ENCODE results near the gene BPIFA3.

The BPIFA3 gene

DNA sequence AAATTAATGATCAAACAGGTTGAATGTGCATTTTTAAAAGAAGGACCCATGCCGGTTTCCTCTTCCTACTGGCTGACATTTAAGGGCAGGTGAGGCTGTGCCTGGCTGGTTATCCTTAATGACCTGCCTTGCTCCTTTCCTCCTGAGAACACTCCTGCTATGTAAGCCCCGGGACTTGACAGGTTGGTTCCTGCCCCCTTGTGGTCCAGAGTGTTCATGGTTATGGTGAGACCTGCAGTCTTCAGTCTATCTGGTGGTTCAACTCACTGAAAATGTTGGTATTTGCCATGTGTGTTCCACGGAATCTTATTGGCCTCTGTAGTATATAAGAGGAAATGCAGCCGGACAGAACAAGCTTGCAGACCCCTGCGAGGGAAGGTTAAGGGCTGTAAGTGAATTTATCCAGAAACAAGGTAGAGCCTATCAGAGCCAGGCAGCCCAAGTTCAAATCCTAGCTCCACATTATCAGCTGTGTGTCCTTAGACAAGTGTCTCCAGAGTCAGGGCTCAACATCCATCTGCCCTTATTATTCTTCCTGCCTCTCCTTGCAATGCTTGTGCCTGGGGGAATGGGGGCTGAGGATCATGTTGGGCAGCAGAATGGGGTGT is 5.2 kb upstream of the BPIFA3 start:
- in situ Hi-C loops (cut with HindIII; ENCODE audit: low sequenced_read_pairs) = no loop called here

DNA sequence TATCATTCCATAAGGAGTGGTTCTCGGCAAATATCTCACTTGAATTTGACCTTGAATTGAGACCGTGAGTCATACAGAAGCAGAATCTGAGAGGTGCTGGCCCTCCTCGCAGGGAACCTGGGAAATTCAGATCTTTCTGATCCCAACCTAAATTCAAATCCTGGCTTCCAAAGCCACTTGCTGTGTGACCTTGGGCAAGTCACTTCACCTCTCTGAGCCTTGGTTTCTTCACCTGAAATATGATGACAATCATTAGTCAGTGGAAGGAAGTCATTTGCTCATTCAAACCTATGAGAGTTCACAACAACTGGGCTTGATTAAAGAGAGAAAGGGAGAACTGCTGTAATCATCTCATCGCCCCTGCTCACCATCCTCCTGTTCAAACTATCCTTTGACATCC is 7.2 kb downstream of the BPIFA3 start:
- in situ Hi-C loops (cut with HindIII; ENCODE audit: low sequenced_read_pairs) = no loop called here

DNA sequence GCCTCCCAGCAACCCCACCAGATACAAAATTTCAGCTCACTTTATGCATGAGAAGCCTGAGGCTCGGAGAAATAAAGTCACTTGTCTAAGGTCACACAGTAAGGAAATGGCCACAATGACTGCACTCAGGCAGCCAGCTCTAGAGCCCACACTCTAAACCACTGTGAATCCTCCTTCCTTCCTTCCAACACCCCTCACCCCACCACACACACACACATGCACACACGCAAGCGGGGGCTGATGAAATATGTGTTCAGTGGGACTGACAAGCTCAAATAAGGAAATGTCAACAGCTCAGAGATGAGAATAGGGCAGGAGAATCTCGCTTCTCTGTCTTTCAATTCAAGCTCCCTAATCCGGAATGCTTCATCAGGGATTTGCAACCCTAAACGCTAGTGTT is 12.7 kb downstream of the BPIFA3 start:
- in situ Hi-C loops (cut with HindIII; ENCODE audit: low sequenced_read_pairs) = no loop called here

DNA sequence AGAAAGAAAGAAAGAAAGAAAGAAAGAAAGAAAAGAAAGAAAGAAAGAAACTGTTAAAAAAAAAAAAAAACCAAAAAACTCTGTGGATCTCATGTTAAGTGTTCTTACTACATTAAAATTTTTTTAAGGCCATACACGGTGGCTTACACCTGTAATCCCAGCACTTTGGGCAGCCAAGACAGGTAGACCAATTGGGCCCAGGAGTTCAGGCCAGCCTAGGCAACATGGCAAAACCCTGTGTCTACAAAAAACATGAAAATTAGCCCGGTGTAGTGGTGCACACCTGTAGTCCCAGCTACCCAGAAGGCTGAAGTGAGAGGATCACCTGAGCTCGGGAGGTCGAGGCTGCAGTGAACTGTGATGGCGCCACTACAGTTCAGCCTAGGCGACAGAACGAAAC is 14.1 kb downstream of the BPIFA3 start:
- in situ Hi-C loops (cut with HindIII; ENCODE audit: low sequenced_read_pairs) = no loop called here

DNA sequence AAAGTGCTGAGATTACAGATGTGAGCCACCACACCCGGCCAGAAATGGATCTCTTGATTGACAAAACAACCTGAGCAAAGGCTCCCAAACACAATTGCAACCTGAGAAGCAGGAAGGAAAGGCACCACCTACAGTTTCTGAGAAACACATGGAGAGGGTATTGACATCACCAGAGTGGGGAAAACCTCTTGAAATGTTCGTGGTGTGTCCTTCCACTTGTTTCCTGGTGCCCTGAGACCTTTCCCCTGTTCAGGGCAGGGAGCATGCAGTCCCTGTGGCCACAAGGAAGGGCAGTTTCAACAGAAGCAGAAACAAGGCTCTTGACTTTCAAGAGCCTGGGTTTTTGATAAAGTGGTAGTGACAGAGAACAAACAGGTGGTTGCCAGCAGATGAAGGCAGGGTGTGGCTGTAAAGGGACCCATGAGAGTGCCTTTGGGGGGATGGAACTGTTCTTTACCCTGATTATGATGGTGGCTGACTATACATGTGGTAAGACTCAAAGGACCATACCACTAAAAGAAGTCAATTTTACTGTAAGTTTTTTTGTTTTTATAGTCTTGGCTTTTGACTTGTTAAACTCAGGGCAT is 15.4 kb downstream of the BPIFA3 start:
- in situ Hi-C loops (cut with HindIII; ENCODE audit: low sequenced_read_pairs) = no loop called here

DNA sequence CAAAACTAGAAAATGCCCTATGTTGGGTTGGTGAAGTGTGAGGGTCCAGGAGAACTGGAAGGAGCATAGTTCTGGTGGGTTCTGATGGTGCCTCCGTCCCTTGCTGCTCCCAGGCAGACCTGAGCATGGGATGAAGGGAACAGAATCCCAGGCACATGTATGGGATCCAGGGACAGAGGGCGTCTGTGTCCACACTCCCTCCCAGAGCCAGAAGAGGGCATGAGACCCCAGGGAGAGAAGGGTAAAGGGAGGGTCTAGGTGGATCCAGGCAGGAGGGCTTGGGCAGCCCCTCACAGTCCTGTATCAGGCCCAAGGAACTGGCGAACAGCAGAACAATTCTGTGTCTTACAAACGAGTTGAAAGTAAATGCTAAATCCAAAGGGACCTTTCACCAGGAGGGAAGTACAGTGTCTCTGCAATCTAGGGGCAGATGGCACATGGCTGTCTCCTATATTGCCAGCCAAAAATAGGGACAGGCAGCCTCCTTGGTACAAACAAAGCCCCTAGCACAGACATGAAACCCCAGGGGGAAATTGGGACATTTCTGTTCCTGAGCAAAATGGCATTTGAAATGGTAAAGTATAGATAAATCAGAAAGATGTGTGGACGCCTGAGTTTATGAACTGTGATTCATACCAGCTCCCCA is 16.1 kb downstream of the BPIFA3 start:
- in situ Hi-C loops (cut with HindIII; ENCODE audit: low sequenced_read_pairs) = no loop called here

DNA sequence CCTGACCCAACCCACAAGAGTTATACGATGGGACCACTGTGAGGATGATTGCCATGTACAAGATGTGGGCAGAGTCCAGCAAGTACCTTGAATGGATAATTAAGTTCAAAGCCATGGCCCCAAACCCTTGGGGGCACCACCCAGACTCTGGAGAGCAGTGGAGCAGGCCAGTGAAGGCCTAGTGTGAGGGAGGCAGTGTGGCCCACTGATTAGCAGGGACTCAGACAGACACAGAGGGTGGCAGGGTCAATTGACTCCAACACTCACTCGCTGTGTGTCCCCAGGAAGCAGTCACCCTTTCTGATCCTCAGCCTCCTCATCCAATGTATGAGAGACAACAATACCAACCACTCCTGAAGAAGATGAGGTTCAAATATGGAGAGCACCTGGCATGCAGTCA is 16.9 kb downstream of the BPIFA3 start:
- in situ Hi-C loops (cut with HindIII; ENCODE audit: low sequenced_read_pairs) = no loop called here

DNA sequence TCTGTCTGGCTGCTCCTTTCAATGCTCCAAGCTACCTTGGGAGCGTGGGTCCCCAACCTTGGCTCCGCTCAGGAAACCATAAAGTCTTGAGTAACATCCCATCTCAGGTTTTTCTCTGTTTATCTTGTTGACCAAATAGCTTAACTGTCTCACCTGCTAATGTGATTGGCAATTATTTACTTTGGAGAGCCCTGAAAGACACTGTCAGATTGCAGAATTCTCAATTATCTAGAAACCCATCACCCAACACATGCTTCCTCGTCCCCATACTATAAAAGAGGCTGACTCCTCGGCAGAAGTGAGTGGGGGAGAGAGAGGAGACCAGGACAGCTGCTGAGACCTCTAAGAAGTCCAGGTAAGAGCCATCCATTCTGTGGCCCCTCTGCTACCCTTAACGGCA is 18.5 kb downstream of the BPIFA3 start, which contains the start of gene BPIFA1:
Gene BPIFA1 (plus strand): TSS at position 301 of the 400 bp plus-strand sequence. CDS start 1,716 bp downstream, outside the sequence.
- in situ Hi-C loops (cut with HindIII; ENCODE audit: low sequenced_read_pairs) = no loop called here

DNA sequence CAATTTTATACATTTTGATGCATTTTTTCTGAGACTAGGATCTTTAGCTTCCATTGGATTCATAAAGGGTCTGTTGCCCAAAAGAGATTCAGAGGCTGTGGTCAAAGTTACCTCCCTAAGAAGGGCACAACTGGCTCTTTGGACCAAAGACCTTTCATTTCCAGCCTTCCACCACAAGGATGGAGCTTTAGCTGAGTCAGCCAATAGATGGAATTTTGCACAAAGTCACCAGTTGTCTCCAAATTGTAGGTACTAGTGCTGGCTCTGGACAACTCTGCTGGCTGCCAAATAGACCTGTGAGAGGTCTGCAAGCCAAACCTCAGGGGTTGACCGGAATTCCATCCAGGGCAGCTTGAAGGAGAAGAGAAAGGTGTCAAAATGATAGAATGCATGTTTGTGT is 19.2 kb downstream of the BPIFA3 start:
- in situ Hi-C loops (cut with HindIII; ENCODE audit: low sequenced_read_pairs) = no loop called here

DNA sequence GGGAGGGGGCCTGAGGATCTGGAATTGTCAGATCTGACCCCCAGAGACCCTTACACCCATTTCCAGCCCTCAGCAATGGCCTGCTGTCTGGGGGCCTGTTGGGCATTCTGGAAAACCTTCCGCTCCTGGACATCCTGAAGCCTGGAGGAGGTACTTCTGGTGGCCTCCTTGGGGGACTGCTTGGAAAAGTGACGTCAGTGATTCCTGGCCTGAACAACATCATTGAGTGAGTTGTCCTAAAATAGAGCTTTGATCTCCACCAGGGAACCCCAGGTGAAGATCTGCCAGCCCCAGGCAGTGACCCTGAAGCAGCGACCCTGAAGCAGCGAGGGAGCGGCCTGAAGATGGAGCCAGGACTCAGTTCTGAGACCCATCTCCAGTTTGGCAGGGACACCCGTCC is 20.8 kb downstream of the BPIFA3 start:
- in situ Hi-C loops (cut with HindIII; ENCODE audit: low sequenced_read_pairs) = no loop called here

DNA sequence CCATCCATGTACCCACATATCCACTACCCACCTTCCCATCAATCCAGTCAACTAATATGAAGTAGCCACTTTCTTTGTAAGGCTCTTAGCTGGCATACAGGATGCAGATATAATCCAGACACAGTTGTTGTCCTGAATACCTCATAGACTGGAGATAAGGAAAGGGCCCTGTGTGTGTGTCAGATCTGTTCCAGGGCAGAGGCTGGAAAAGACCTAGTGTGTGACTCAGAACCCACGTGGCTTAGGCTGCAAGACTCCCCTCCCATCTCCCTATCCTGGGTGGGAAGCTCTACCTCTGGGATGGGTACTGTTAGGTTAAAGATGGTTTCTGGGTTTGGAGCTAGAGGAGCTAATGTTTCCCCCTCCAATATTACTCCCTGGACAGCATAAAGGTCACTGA is 22.3 kb downstream of the BPIFA3 start:
- in situ Hi-C loops (cut with HindIII; ENCODE audit: low sequenced_read_pairs) = no loop called here

DNA sequence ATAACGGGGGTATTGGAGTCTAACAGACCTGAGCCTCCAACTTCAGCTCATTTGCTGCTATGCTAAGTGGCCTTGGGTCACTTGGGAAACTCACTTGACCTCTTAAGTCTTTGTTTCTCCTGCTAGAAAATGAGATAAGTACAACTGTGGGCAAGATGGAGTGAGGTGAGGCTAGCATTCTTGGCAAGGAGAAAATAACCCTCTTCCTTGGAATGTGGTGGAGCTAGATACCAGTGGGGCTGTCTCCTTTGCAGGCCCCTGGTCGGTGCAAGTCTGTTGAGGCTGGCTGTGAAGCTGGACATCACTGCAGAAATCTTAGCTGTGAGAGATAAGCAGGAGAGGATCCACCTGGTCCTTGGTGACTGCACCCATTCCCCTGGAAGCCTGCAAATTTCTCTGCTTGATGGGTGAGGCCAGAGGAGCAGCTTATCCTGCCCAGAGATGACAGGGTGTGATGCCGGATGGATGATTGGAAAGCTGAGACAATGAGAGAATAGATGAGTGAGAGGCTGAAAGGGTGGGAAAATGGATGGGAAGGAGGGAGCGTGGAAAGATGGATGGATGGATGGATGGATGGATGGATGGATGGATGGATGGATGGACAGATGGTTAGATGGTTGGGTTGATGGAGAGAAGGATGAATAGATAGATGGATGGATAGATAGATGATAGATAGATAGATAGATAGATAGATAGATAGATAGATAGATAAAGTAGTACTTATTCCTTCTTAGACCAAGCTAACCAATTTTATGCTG is 23.0 kb downstream of the BPIFA3 start:
- in situ Hi-C loops (cut with HindIII; ENCODE audit: low sequenced_read_pairs) = no loop called here

DNA sequence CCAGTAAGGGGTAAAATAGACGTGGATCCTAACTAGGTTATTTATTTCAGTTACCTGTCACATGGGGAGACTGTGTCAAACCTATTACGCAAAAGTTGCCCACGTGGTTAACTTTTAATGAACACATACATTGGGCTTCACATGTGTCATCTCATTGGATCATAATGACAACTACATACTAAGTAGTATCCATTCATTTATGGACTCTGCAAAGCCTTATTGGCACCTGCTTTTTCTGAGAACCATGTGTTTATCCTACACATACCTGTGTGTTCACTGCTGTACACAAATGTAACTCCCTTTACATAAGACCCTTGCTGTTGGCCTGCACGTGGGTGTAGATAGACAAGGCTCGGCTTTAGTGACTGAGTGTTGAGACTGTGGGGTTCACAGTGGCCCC is 23.8 kb downstream of the BPIFA3 start:
- in situ Hi-C loops (cut with HindIII; ENCODE audit: low sequenced_read_pairs) = no loop called here

DNA sequence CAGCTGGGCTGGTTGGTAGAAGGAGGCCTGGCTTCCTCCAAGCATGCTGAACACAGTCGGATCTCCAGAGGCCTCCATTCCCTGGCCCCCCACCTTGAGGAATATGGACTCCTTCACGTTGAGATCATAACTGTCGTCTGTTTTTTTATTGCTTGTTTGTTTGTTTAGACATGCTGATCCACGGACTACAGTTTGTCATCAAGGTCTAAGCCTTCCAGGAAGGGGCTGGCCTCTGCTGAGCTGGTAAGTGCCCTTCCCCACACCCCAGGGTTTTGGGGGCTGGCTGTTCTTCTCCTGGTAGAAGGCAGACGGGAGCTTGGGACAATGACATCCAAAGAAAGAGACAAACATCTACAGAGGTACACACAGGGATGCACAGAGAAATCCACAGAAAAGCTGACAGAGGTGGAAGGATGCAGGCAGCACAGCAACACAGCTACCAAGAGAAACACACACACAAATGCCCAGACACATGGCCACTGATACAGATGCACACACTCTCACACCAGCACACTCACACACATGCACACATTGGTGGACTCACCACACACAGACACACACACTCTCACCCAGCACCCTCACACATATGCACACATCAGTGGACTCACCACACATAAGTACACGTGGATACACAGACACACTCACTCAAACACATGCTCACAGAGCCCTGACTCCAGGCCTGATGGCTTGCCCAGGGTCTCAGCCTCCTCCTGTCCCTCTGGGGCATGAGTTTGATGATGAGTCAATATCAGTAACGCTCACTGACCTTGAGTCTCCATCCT is 25.4 kb downstream of the BPIFA3 start:
- in situ Hi-C loops (cut with HindIII; ENCODE audit: low sequenced_read_pairs) = no loop called here

DNA sequence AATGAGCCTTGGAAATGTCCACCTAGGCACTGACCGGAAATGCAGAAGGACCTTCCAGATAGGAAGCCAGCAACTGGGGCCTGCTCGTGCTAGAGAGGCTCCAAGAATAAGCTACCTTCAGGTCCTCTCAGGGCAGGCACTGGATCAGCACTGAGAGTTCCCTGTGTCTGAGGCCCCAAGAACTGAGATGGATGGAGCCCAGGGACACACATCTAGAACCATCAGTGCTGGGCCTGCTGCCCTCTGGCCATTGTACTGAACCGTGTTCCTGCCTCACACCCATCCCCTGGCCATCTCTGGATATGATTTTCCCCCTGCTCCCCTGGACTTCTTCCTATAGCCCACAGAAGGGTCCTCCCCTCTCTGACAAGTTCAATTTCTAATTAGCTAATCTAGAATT is 28.9 kb downstream of the BPIFA3 start:
- in situ Hi-C loops (cut with HindIII; ENCODE audit: low sequenced_read_pairs) = loop anchor here (5.0 kb wide), 1 partner anchor 54 kb away; no protein-coding TSS in a partner anchor

DNA sequence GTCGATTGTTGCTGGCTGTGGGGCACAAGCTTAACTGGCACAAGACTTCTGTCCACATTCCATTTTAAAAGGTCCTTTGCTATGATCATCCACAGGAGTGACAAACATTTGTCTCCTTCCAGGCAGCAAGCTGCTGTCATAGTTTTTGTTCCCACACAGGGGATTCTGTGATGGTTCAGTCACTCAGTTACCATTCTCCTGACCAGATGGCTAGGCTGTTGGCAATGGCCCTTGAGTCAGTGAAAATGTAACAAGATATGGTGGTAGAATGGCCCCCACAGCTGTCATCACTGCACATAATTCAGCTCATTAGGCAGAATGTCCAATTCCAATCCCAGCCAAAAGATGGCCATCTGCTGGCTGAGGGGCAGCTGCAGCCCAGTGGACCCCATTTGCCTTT is 32.3 kb downstream of the BPIFA3 start:
- in situ Hi-C loops (cut with HindIII; ENCODE audit: low sequenced_read_pairs) = loop anchor here (5.0 kb wide), 1 partner anchor 57 kb away; no protein-coding TSS in a partner anchor

DNA sequence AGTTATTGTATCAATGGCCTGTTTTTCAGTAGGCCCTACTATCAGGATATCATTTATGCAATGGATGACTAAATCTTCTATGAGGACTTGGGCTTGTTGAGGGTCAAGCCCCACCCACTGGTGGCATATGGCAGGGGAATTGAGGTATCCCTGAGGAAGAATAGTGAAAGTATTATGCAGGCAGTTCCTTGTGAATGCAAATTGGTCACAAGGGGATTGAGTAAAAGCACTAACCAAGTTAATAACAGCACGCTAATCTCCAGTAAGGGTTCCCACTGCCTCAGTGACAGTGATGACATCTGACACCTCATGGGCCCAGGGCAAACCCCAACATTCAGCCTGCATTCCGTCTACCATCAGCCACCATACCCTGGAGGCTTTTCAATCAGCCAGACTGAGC is 33.5 kb downstream of the BPIFA3 start:
- in situ Hi-C loops (cut with HindIII; ENCODE audit: low sequenced_read_pairs) = no loop called here

DNA sequence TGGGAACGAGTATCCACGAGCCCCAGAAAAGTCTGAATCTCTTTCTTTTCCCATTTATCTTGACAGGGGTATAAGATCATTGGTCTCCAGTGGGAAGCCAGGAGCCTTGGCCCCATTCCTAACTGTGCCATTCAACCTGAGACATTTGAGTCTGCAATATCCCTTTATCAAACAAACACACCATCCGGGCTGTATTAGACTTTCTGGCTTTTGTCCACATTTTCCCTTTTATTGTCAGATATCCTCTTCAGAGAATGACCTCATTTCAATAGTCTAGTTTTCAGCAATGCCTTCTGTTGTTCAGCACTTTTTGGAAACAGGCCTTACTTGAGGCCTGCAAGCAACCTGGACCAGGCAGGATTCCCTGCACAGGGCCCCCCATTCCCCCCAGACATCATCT is 34.3 kb downstream of the BPIFA3 start:
- in situ Hi-C loops (cut with HindIII; ENCODE audit: low sequenced_read_pairs) = no loop called here

DNA sequence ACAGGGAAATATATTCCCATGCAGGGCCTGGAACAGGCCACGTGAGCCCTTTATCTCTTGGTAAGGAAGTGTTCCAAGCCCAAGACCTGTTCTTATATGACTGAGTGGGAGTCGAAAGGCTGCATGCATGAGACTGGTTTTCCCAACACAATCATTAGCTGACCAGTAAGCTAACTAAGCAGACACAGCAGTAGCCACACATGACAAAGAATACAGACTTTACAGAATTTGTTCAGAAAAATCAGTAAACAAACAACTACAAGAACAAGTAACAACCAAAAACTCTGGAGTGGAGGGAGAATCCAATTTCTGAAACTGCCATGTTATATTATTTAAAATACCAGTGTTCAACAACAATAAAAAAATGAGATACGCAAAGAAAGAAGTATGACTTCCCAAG is 35.3 kb downstream of the BPIFA3 start:
- in situ Hi-C loops (cut with HindIII; ENCODE audit: low sequenced_read_pairs) = no loop called here

DNA sequence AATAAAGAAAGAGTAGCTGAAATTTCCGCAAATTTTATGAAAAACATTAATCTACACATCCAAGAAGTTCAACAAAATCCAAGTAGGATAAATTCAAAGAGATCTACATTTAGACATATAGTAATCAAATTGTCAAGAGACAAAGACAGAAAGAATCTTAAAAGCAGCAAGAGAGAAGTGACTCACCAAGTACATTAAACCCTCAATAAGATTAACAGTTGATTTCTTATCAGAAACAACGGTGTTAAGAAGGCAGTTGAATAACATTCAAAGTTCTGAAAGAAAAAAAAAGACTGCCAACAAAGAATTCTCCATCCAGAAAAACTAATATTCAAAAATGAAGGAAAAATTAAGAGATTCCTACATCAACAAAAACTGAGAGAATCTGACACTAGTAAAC is 37.9 kb downstream of the BPIFA3 start:
- in situ Hi-C loops (cut with HindIII; ENCODE audit: low sequenced_read_pairs) = no loop called here

DNA sequence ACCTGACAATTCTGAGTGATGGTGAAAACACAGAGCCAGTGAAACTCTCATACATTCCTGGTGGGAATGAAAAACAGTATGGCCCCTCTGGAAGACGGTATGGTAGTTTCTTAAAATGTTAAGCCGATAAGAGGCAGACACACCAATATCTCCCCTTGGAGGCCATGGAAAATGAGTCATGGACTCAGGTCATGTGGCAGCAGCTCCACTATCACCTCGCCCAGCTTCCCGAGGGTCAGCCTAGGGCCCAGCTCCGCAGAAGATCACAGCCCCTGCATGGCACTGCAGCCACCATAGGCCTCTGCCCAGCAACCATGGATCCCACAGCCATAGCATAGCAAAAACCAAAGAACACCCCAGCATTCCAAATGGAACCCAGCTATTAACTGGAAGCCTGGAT is 40.1 kb downstream of the BPIFA3 start:
- in situ Hi-C loops (cut with HindIII; ENCODE audit: low sequenced_read_pairs) = no loop called here

Measured in endothelial cell of hepatic sinusoid (primary cell).